Calu3 (cell line): ENCODE results near the gene CLCN7. TPM values are rescaled to one million over a fixed set of nuclear protein-coding genes. Genes with fewer than 3 reads are reported as not detected.

Experiments used
- BruUV-seq: library from RNA; stranded (reverse); fragments of 400-500 nt; replicated peaks from 2 replicates; lab custom pipeline; 2021; lab: Mats Ljungman, UMichigan
- CTCF ChIA-PET: fragments of 300-600 bp; sonication (Branson Sonifier 250); formaldehyde crosslinking; loops from one replicate; lab custom pipeline; 2022; ENCODE audit warnings: antibody characterized with exemption; lab: Charles Lee
- DNase-seq: peaks from one replicate; pipeline ENCODE4 v3.0.0; 2022
- H3K27ac Mint-ChIP-seq: one replicate; pipeline ENCODE4 v1.8.0; 2022; ENCODE audit warnings: mixed read lengths; ENCODE audit not compliant: unreplicated experiment
- H3K27me3 Mint-ChIP-seq: one replicate; pipeline ENCODE4 v1.8.0; 2022; ENCODE audit warnings: mixed read lengths; ENCODE audit not compliant: unreplicated experiment
- H3K36me3 Mint-ChIP-seq: one replicate; pipeline ENCODE4 v1.8.0; 2022; ENCODE audit warnings: mild to moderate bottlenecking, moderate library complexity, mixed read lengths; ENCODE audit not compliant: insufficient read depth, unreplicated experiment
- H3K4me1 Mint-ChIP-seq: one replicate; pipeline ENCODE4 v1.8.0; 2022; ENCODE audit warnings: mild to moderate bottlenecking, low read depth, mixed read lengths; ENCODE audit not compliant: unreplicated experiment
- H3K4me3 Mint-ChIP-seq: one replicate; pipeline ENCODE4 v1.8.0; 2022; ENCODE audit warnings: mild to moderate bottlenecking, low read depth, moderate library complexity, mixed read lengths; ENCODE audit not compliant: unreplicated experiment
- H3K9me3 Mint-ChIP-seq: one replicate; pipeline ENCODE4 v1.8.0; 2022; ENCODE audit warnings: low read depth, mixed read lengths; ENCODE audit not compliant: unreplicated experiment
- intact Hi-C: fragments of 100-400 bp; cut with micrococcal nuclease; formaldehyde crosslinking; loops from one replicate; pipeline ENCODE4 v1.10.0; 2022; ENCODE audit not compliant: unreplicated experiment
- total RNA-seq: library from RNA; stranded (reverse); gene quantifications from 2 replicates; pipeline ENCODE4 v1.2.3, GENCODE V29; 2022
- TF ChIP-seq, protein P1 (sequence below): fragments of 200-600 bp; IDR thresholded peaks from one replicate; pipeline ENCODE4 v1.8.0; 2022; ENCODE audit warnings: antibody characterized with exemption; ENCODE audit not compliant: unreplicated experiment

CLCN7 gene
- total RNA-seq, 1 experiment from 2014 or later = 117 TPM

DNA sequence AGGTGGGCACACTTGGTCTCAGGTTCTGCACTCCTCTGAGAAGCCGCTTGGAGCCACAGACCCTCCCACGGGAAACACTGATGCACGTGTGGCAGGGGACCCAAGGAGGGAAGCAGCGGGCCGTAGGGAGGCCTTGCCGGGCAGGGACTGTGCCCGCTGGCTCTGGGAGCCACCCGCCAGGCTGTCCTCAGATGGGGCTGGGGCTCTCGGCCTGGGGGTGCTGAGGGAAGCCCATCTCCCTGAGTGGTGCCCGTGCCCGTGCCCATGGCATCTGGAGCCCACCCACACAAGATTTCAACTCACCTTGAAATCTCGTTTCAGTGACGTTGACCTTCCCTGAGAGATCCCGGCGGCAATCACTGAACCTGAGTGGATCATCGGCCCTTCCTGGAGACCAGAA lies 17.9 kb downstream of the CLCN7 start:
- no TSS peak for BruUV-seq
- Mint-ChIP-seq H3K9me3 (no peaks in the 10 kb centered on the region), H3K4me3 (no peak overlapping the region), H3K27ac (no peak overlapping the region), H3K4me1 (no peaks in the 10 kb centered on the region), H3K36me3 (peaks cover 24% of the 10 kb centered on the region), H3K27me3 (no peaks in the 10 kb centered on the region)
- CTCF ChIA-PET = no interaction called here
- TF ChIP-seq, protein P1, sequence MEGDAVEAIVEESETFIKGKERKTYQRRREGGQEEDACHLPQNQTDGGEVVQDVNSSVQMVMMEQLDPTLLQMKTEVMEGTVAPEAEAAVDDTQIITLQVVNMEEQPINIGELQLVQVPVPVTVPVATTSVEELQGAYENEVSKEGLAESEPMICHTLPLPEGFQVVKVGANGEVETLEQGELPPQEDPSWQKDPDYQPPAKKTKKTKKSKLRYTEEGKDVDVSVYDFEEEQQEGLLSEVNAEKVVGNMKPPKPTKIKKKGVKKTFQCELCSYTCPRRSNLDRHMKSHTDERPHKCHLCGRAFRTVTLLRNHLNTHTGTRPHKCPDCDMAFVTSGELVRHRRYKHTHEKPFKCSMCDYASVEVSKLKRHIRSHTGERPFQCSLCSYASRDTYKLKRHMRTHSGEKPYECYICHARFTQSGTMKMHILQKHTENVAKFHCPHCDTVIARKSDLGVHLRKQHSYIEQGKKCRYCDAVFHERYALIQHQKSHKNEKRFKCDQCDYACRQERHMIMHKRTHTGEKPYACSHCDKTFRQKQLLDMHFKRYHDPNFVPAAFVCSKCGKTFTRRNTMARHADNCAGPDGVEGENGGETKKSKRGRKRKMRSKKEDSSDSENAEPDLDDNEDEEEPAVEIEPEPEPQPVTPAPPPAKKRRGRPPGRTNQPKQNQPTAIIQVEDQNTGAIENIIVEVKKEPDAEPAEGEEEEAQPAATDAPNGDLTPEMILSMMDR = no peak
- no peak for DNase-seq
- intact Hi-C loops = no loop called here

DNA sequence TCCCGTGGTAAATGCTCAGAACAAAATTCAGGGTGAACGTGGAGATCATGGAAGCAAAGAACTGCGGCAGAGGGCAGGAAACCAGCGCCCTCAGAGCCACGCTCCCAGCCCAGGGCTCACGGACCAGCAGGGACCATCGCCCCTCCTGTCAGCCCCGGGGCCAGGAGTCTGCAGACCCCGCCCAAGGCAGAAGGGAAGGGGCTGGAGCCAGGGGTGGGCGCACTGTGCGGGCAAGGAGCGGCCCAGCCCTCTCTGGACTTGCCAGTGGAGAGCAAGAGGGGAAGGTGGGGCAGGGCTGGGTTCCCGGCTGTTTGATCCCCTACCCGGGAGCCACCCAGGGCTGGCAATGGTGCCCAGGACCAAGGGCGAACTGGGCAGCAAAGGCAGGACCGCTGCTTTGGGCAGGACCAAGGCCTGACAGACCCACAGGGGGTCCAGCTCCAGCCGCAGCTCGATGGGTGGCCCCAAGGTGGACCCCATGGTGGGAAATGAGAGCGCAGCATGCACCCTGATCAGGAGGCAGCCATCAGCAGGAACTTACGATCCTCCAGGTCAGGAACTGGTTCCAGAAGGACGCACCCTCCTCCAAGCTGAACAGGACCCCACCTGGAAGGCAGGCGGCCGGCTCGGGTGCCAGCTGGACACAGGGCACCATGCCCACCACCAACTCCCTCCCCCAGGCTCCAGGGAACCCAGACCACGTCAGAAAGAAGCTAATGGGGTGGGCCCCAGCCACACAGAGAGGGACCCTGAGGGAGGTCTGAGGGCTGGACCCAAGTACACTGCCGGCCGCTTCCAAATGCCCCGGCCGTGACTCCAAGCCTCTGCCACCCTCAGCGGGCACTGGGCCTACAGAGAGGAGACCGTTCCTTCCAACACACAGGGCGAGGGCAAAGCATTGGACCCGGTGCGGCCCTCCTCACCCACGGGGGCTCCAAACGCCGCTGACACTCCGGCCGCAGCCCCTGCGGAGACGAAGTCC lies 19.3 kb downstream of the CLCN7 start:
- TF ChIP-seq, protein P1 = no peak
- CTCF ChIA-PET = no interaction called here
- Mint-ChIP-seq H3K9me3 (no peaks in the 10 kb centered on the region), H3K4me3 (no peak overlapping the region), H3K27me3 (no peaks in the 10 kb centered on the region), H3K4me1 (no peaks in the 10 kb centered on the region), H3K27ac (no peak overlapping the region), H3K36me3 (peaks cover 35% of the 10 kb centered on the region)
- intact Hi-C loops = no loop called here
- no peak for DNase-seq
- no TSS peak for BruUV-seq

DNA sequence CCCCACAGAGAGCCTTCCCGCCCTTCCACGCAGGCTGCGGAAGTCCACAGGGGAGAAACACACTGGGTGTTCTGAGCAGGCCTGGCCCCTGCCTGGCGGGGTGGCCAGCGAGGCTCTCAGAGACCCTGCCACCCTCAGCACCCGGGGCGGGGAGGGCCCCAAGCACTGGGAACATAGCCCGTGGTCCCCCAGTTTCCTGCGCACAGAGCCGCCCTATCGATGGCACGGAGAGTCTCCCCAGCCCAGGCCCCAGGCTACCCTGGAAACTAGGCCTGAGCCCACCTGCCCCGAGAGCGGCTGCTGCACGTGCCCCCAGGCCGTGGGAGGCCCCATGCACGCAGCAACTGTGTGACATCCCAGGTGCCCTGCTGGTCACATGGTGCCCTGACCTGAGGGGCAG lies 20.3 kb downstream of the CLCN7 start:
- H3K36me3 Mint-ChIP-seq = peaks cover 42% of the 10 kb centered on the region
- no peak overlapping the region for H3K27ac Mint-ChIP-seq
- intact Hi-C loops = no loop called here
- no peak for DNase-seq
- no peaks in the 10 kb centered on the region for H3K4me1 Mint-ChIP-seq
- no peak overlapping the region for H3K4me3 Mint-ChIP-seq
- no peaks in the 10 kb centered on the region for H3K27me3 Mint-ChIP-seq
- no peaks in the 10 kb centered on the region for H3K9me3 Mint-ChIP-seq
- CTCF ChIA-PET = interaction anchor here (0.6 to 1.2 kb wide), 2 partner anchors 10 to 14 kb away, joined by 4 to 7 read pairs; partner anchors contain the start of gene CCDC154
- TF ChIP-seq, protein P1 = no peak
- BruUV-seq = no TSS peak

DNA sequence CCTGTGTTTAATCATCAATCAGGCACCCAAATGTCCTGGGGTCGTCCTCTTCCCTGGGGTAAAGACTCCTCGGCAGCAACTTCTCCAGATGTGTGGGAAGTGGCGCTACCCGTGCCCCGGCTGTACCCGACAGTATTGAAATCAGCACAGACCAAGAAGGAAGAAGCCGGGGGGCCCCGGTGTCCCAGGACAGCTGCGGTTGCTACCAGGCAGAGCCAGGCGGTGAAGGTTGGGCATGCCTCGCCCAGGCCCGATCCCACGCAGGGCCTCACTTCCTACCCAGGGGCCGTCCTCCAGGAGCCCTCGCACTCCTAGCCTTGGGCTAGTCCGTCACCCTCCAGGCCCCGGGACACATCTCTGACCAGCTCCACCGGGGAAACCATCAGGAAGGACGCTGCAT lies 21.5 kb downstream of the CLCN7 start:
- Mint-ChIP-seq H3K4me1 (no peaks in the 10 kb centered on the region), H3K9me3 (no peaks in the 10 kb centered on the region), H3K27ac (no peak overlapping the region), H3K4me3 (no peak overlapping the region), H3K36me3 (peaks cover 48% of the 10 kb centered on the region), H3K27me3 (no peaks in the 10 kb centered on the region)
- intact Hi-C loops = no loop called here
- no TSS peak for BruUV-seq
- CTCF ChIA-PET = no interaction called here
- DNase-seq = no peak
- TF ChIP-seq, protein P1 = no peak
